Endothelial cell of umbilical vein (primary cell): ENCODE results near the gene FYB2. TPM values are rescaled to one million over a fixed set of nuclear protein-coding genes. Genes with fewer than 3 reads are reported as not detected.

Source experiments
- BruUV-seq: library from RNA; stranded (reverse); fragments of 400-500 nt; replicated peaks from 2 replicates; lab custom pipeline; 2021; lab: Mats Ljungman, UMichigan
- CTCF ChIA-PET: fragments of 300-600, 350-600 bp; sonication (Branson Sonifier 250); formaldehyde crosslinking; loops from one replicate; lab custom pipeline; 2021; ENCODE audit warnings: antibody characterized with exemption, inconsistent platforms; lab: Charles Lee
- POLR2A ChIA-PET: fragments of 300-600, 350-600 bp; sonication (Branson Sonifier 250); formaldehyde crosslinking; loops from one replicate; lab custom pipeline; 2021; ENCODE audit warnings: antibody characterized with exemption, inconsistent platforms; lab: Charles Lee
- DNase-seq: peaks from one replicate; pipeline ENCODE4 v3.0.0-alpha.2; 2011; ENCODE audit warnings: low read depth, low spot score
- FAIRE-seq: peaks from 2 replicates; lab custom pipeline; 2011; peaks lifted over from hg19 to GRCh38; lab: Jason Lieb, UNC
- H2AFZ ChIP-seq: 2 replicates; pipeline ENCODE4 v1.6.0; 2012; ENCODE audit warnings: low read depth, low read length, control low read depth, inconsistent platforms
- H3K27ac ChIP-seq: 2 replicates; pipeline ENCODE4 v1.5.1; 2011; ENCODE audit warnings: low read depth, mild to moderate bottlenecking, control low read depth, low read length, moderate library complexity; ENCODE audit not compliant: insufficient read depth
- H3K27me3 ChIP-seq, 2 experiments: 2 replicates each; pipeline versions ENCODE4 v1.6.0 to v1.6.1; 2011; ENCODE audit warnings: low read length in 2 of 2, mixed read lengths in 1 of 2; ENCODE audit not compliant: control insufficient read depth in 2 of 2, insufficient read depth in 2 of 2
- H3K36me3 ChIP-seq, 2 experiments: 2 replicates in 1 of 2; 3 replicates in 1 of 2; pipeline ENCODE4 v1.5.1; 2011; ENCODE audit warnings: low read length in 2 of 2, mild to moderate bottlenecking in 1 of 2, moderate library complexity in 1 of 2; ENCODE audit not compliant: control insufficient read depth in 2 of 2, insufficient read depth in 2 of 2; ENCODE audit errors: extremely low read depth in 1 of 2
- H3K4me1 ChIP-seq: 3 replicates; pipeline ENCODE4 v1.5.1; 2011; ENCODE audit warnings: mild to moderate bottlenecking, low read length; ENCODE audit not compliant: control insufficient read depth, insufficient read depth; ENCODE audit errors: extremely low read depth
- H3K4me2 ChIP-seq: 2 replicates; pipeline ENCODE4 v1.6.1; 2011; ENCODE audit warnings: low read length, control low read depth, mixed read lengths; ENCODE audit not compliant: insufficient read depth
- H3K4me3 ChIP-seq, 3 experiments: fragments of 200-600 bp in 1 of 3; sonication (generic), shearing (Covaris generic) in 1 of 3; replicated peaks in 1 of 3; 2 replicates each; pipeline ENCODE4 v1.5.1; 2011 to 2016; ENCODE audit warnings: control low read depth in 3 of 3, low read length in 3 of 3, mild to moderate bottlenecking in 2 of 3, inconsistent platforms in 1 of 3, low read depth in 1 of 3, moderate library complexity in 1 of 3; ENCODE audit not compliant: insufficient read depth in 1 of 3
- H3K79me2 ChIP-seq: 2 replicates; pipeline ENCODE4 v1.6.0; 2012; ENCODE audit warnings: low read length, inconsistent platforms; ENCODE audit not compliant: control insufficient read depth, insufficient read depth
- H3K9ac ChIP-seq: replicated peaks from 2 replicates; pipeline ENCODE3; 2011; ENCODE audit warnings: low read length, control low read depth; ENCODE audit not compliant: insufficient read depth; ENCODE audit errors: extremely low read depth
- H3K9me1 ChIP-seq: replicated peaks from 3 replicates; pipeline ENCODE4 v1.6.0; 2011; ENCODE audit warnings: mild to moderate bottlenecking, low read length; ENCODE audit not compliant: control insufficient read depth, insufficient read depth; ENCODE audit errors: extremely low read depth
- H3K9me3 ChIP-seq: replicated peaks from 2 replicates; pipeline ENCODE4 v1.5.1; 2012; ENCODE audit warnings: low read length, inconsistent platforms; ENCODE audit not compliant: control insufficient read depth, insufficient read depth
- H4K20me1 ChIP-seq: replicated peaks from 2 replicates; pipeline ENCODE3; 2011; ENCODE audit warnings: mild to moderate bottlenecking, low read length; ENCODE audit not compliant: control insufficient read depth, insufficient read depth; ENCODE audit errors: extremely low read depth
- CTCF ChIP-seq, 2 donors: IDR thresholded peaks; 1 replicate in 1 of 2; 2 replicates in 1 of 2; pipeline ENCODE4 v1.5.1; 2011; ENCODE audit warnings: low read length in 2 of 2, mild to moderate bottlenecking in 2 of 2, moderate library complexity in 2 of 2, control low read depth in 1 of 2, inconsistent platforms in 1 of 2, low read depth in 1 of 2; ENCODE audit not compliant: insufficient read depth in 1 of 2; ENCODE audit errors: extremely low read depth in 1 of 2
- EZH2 ChIP-seq: IDR thresholded peaks from 2 replicates; pipeline ENCODE4 v1.6.1; 2012; ENCODE audit warnings: borderline replicate concordance, low read depth, mild to moderate bottlenecking, moderate library complexity, low read length, inconsistent platforms; ENCODE audit not compliant: severe bottlenecking
- FOS ChIP-seq: IDR thresholded peaks from 2 replicates; pipeline ENCODE4 v1.6.1; 2011; ENCODE audit warnings: mild to moderate bottlenecking, low read length, moderate library complexity, borderline replicate concordance; ENCODE audit not compliant: insufficient read depth
- GATA2 ChIP-seq: IDR thresholded peaks from 2 replicates; pipeline ENCODE4 v1.7.0; 2011; ENCODE audit warnings: low read depth, mild to moderate bottlenecking, moderate library complexity, mixed read lengths, low read length; ENCODE audit not compliant: insufficient read length, insufficient read depth
- JUN ChIP-seq: IDR thresholded peaks from 2 replicates; pipeline ENCODE4 v1.6.1; 2011; ENCODE audit warnings: borderline replicate concordance, low read depth; ENCODE audit not compliant: insufficient read length, insufficient read depth
- MAX ChIP-seq: IDR thresholded peaks from 2 replicates; pipeline ENCODE4 v1.6.1; 2011; ENCODE audit not compliant: insufficient read depth, insufficient read length
- MYC ChIP-seq: IDR thresholded peaks from one replicate; pipeline ENCODE4 v1.6.1; 2011; ENCODE audit warnings: mild to moderate bottlenecking, low read depth, low read length
- POLR2A ChIP-seq: IDR thresholded peaks from 2 replicates; pipeline ENCODE4 v1.6.1; 2012; ENCODE audit warnings: low read depth, mild to moderate bottlenecking, control low read depth, low read length
- POLR2AphosphoS5 ChIP-seq: IDR thresholded peaks from 2 replicates; pipeline ENCODE4 v1.6.1; 2012; ENCODE audit warnings: low read depth, mild to moderate bottlenecking, control low read depth, low read length, moderate library complexity; ENCODE audit not compliant: insufficient read depth
- dilution Hi-C: fragments of 300-500 bp; cut with MboI; formaldehyde crosslinking; loops from one replicate; pipeline ENCODE4 v1.15.0; 2019; ENCODE audit warnings: low sequenced_read_pairs; ENCODE audit not compliant: extremely low pct_ligation_motif_present
- intact Hi-C: fragments of 100-400 bp; cut with micrococcal nuclease; formaldehyde crosslinking; loops from one replicate; pipeline ENCODE4 v1.10.0; 2022
- polyA plus RNA-seq, 4 experiments: library from polyadenylated mRNA; depleted of rRNA in 3 of 4; stranded (reverse) in 3 of 4; unstranded in 1 of 4; fragments of >200 nt; gene quantifications; 2 replicates each; pipeline versions ENCODE4 v1.2.1 to v1.2.3, GENCODE V29; 2011 to 2012; ENCODE audit warnings: missing spikeins in 1 of 4
- total RNA-seq: library from RNA; stranded (reverse); gene quantifications from 2 replicates; pipeline ENCODE4 v1.2.3, GENCODE V29; 2021

The FYB2 gene
- total and polyA plus RNA-seq, 2 donors (not counting 3 experiments of a cell fraction or from before 2014, with no cell fraction given) = not detected

- H3K36me3 ChIP-seq = no peaks in the 10 kb centered on the region
- no peak for DNase-seq
- H3K4me3 ChIP-seq = no peak overlapping the region
- POLR2A ChIA-PET = no interaction called here
- no peaks in the 10 kb centered on the region for H3K27me3 ChIP-seq
- H4K20me1 ChIP-seq = no peaks in the 10 kb centered on the region
- H3K4me2 ChIP-seq = no peak overlapping the region
- no peak overlapping the region for H3K27ac ChIP-seq
- CTCF ChIA-PET = no interaction called here
- no peaks in the 10 kb centered on the region for H3K4me1 ChIP-seq
- no peak overlapping the region for H3K9ac ChIP-seq
- FAIRE-seq = no peak
- H2AFZ ChIP-seq = no peak overlapping the region
- no peaks in the 10 kb centered on the region for H3K9me3 ChIP-seq
- dilution Hi-C loops = no loop called here
- no TSS peak for BruUV-seq
- H3K9me1 ChIP-seq = no peaks in the 10 kb centered on the region
- intact Hi-C loops = loop anchor here (5.0 to 10.0 kb wide), 2 partner anchors 1538 to 1680 kb away; no protein-coding TSS in a partner anchor
- TF ChIP-seq GATA2 (no peak), CTCF (IDR thresholded peaks at IDR 0.05; ENCODE audit: extremely low read depth in 1 of 2, insufficient read depth in 1 of 2, low read depth in 1 of 2, low read length in 2 of 2) (no peak), POLR2AphosphoS5 (no peak), MYC (no peak), JUN (no peak), MAX (no peak), FOS (no peak), EZH2 (no peak), POLR2A (no peak)
- H3K79me2 ChIP-seq = no peaks in the 10 kb centered on the region
These were observed 5.7 kb upstream of the FYB2 start for GRCh38 chr1:56824938-56825337.
